ENCODE measurements around the gene GALK2. TPM values are rescaled to one million over a fixed set of nuclear protein-coding genes. Genes with fewer than 3 reads are reported as not detected.

The GALK2 gene
- total and polyA plus RNA-seq, 2 experiments from 2014 or later = 11.5 to 23.0 TPM

DNA sequence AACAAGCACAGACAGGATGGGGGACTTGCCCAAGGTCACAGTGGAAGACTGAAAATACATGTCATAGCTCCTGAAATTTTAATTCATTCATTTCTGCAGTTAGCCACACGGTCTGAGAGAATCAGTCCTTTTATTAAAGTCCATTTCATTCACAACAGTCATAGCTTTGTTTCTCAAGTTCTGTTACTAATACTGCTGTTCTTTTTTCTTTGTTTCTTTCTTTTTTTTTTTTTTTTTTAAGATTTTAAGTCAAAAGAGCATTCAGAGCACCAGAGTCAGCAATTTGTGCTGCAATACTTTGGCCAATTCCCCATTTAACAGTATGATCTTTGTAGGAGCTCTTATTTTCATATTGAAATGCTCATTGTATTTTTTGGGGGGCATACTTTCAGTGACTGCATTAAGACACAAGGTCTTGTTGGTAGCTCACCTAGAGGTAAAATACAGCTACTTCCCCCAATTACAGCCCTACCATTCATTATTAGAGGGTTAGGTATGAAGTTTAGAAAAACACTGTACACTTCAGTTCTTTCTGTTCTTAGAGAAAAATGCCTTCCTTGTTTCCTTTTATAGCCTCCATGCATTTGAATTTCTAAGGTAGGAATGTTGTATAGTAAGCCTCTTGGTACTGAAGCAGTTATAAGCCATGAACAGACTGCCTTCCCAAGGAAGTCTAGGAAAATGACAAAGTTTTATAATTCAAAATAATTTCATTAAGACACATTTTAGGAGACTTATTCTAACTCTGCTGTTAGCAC lies 9.6 kb downstream of the GALK2 start:
- H3K36me3 ChIP-seq (ENCODE audit: insufficient read depth) = no peaks in the 10 kb centered on the region
- no peaks in the 10 kb centered on the region for H3F3A ChIP-seq (replicated peaks; ENCODE audit: low read depth)
- H2AFZ ChIP-seq = no peak overlapping the region
- H3K4me3 ChIP-seq = no peak overlapping the region
- Mint-ChIP-seq H3K4me3 (no peak overlapping the region), H3K27ac (no peak overlapping the region), H3K9me3 (peaks cover 14% of the 10 kb centered on the region; the same call in 2 of the 3 replicates), H3K36me3 (ENCODE audit: low read depth) (peaks cover 20% of the 10 kb centered on the region), H3K4me1 (peaks cover 14% of the 10 kb centered on the region), H3K27me3 (ENCODE audit: insufficient read depth, low read depth, poor library complexity) (no peaks in the 10 kb centered on the region)
- ATAC-seq = no peak
- H3K4me2 ChIP-seq = peak overlapping the region; percentile 33
- no peak for DNase-seq (ENCODE audit: low spot score)
- peaks cover 5% of the 10 kb centered on the region; the same call in 1 of the 2 replicates for H3K79me2 ChIP-seq (replicated peaks; ENCODE audit: insufficient read depth)
- no peak overlapping the region for H3K27ac ChIP-seq (ENCODE audit: low read depth)
- peaks cover 18% of the 10 kb centered on the region for H3K4me1 ChIP-seq (ENCODE audit: insufficient read depth)
- no peaks in the 10 kb centered on the region for H3K27me3 ChIP-seq (ENCODE audit: insufficient read depth)
- no peaks in the 10 kb centered on the region for H3K9me2 ChIP-seq (ENCODE audit: insufficient read depth)
- no peaks in the 10 kb centered on the region for H4K20me1 ChIP-seq (replicated peaks; ENCODE audit: insufficient read depth)
- TF ChIP-seq JUNB (IDR thresholded peaks at IDR 0.05; ENCODE audit: unreplicated experiment) (no peak), ZNF331 (CRISPR knock-in tag; IDR thresholded peaks at IDR 0.05; ENCODE audit: low read depth) (no peak), CREB1 (CRISPR knock-in tag; IDR thresholded peaks at IDR 0.05; ENCODE audit: low read depth) (no peak), ZNF114 (CRISPR knock-in tag; IDR thresholded peaks at IDR 0.05) (no peak), POLR2AphosphoS5 (IDR thresholded peaks at IDR 0.05; ENCODE audit: low read depth) (no peak), STAT1 (IDR thresholded peaks at IDR 0.05; ENCODE audit: unreplicated experiment) (no peak), NANOG (IDR thresholded peaks at IDR 0.05; ENCODE audit: borderline replicate concordance) (no peak), EZH2 (IDR thresholded peaks at IDR 0.05; ENCODE audit: low read depth, unreplicated experiment) (no peak), EZH2phosphoT487 (IDR thresholded peaks at IDR 0.05; ENCODE audit: unreplicated experiment) (no peak)
- TF ChIP-seq, protein P1, sequence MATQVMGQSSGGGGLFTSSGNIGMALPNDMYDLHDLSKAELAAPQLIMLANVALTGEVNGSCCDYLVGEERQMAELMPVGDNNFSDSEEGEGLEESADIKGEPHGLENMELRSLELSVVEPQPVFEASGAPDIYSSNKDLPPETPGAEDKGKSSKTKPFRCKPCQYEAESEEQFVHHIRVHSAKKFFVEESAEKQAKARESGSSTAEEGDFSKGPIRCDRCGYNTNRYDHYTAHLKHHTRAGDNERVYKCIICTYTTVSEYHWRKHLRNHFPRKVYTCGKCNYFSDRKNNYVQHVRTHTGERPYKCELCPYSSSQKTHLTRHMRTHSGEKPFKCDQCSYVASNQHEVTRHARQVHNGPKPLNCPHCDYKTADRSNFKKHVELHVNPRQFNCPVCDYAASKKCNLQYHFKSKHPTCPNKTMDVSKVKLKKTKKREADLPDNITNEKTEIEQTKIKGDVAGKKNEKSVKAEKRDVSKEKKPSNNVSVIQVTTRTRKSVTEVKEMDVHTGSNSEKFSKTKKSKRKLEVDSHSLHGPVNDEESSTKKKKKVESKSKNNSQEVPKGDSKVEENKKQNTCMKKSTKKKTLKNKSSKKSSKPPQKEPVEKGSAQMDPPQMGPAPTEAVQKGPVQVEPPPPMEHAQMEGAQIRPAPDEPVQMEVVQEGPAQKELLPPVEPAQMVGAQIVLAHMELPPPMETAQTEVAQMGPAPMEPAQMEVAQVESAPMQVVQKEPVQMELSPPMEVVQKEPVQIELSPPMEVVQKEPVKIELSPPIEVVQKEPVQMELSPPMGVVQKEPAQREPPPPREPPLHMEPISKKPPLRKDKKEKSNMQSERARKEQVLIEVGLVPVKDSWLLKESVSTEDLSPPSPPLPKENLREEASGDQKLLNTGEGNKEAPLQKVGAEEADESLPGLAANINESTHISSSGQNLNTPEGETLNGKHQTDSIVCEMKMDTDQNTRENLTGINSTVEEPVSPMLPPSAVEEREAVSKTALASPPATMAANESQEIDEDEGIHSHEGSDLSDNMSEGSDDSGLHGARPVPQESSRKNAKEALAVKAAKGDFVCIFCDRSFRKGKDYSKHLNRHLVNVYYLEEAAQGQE (IDR thresholded peaks at IDR 0.05; ENCODE audit: unreplicated experiment) = no peak
- TF ChIP-seq, protein P2, sequence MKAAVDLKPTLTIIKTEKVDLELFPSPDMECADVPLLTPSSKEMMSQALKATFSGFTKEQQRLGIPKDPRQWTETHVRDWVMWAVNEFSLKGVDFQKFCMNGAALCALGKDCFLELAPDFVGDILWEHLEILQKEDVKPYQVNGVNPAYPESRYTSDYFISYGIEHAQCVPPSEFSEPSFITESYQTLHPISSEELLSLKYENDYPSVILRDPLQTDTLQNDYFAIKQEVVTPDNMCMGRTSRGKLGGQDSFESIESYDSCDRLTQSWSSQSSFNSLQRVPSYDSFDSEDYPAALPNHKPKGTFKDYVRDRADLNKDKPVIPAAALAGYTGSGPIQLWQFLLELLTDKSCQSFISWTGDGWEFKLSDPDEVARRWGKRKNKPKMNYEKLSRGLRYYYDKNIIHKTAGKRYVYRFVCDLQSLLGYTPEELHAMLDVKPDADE (IDR thresholded peaks at IDR 0.05) = no peak
- TF ChIP-seq, protein P3, sequence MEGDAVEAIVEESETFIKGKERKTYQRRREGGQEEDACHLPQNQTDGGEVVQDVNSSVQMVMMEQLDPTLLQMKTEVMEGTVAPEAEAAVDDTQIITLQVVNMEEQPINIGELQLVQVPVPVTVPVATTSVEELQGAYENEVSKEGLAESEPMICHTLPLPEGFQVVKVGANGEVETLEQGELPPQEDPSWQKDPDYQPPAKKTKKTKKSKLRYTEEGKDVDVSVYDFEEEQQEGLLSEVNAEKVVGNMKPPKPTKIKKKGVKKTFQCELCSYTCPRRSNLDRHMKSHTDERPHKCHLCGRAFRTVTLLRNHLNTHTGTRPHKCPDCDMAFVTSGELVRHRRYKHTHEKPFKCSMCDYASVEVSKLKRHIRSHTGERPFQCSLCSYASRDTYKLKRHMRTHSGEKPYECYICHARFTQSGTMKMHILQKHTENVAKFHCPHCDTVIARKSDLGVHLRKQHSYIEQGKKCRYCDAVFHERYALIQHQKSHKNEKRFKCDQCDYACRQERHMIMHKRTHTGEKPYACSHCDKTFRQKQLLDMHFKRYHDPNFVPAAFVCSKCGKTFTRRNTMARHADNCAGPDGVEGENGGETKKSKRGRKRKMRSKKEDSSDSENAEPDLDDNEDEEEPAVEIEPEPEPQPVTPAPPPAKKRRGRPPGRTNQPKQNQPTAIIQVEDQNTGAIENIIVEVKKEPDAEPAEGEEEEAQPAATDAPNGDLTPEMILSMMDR (conservative IDR thresholded peaks at IDR 0.05; ENCODE audit: low read depth in 2 of 2) = no peak
- TF ChIP-seq, protein P4, sequence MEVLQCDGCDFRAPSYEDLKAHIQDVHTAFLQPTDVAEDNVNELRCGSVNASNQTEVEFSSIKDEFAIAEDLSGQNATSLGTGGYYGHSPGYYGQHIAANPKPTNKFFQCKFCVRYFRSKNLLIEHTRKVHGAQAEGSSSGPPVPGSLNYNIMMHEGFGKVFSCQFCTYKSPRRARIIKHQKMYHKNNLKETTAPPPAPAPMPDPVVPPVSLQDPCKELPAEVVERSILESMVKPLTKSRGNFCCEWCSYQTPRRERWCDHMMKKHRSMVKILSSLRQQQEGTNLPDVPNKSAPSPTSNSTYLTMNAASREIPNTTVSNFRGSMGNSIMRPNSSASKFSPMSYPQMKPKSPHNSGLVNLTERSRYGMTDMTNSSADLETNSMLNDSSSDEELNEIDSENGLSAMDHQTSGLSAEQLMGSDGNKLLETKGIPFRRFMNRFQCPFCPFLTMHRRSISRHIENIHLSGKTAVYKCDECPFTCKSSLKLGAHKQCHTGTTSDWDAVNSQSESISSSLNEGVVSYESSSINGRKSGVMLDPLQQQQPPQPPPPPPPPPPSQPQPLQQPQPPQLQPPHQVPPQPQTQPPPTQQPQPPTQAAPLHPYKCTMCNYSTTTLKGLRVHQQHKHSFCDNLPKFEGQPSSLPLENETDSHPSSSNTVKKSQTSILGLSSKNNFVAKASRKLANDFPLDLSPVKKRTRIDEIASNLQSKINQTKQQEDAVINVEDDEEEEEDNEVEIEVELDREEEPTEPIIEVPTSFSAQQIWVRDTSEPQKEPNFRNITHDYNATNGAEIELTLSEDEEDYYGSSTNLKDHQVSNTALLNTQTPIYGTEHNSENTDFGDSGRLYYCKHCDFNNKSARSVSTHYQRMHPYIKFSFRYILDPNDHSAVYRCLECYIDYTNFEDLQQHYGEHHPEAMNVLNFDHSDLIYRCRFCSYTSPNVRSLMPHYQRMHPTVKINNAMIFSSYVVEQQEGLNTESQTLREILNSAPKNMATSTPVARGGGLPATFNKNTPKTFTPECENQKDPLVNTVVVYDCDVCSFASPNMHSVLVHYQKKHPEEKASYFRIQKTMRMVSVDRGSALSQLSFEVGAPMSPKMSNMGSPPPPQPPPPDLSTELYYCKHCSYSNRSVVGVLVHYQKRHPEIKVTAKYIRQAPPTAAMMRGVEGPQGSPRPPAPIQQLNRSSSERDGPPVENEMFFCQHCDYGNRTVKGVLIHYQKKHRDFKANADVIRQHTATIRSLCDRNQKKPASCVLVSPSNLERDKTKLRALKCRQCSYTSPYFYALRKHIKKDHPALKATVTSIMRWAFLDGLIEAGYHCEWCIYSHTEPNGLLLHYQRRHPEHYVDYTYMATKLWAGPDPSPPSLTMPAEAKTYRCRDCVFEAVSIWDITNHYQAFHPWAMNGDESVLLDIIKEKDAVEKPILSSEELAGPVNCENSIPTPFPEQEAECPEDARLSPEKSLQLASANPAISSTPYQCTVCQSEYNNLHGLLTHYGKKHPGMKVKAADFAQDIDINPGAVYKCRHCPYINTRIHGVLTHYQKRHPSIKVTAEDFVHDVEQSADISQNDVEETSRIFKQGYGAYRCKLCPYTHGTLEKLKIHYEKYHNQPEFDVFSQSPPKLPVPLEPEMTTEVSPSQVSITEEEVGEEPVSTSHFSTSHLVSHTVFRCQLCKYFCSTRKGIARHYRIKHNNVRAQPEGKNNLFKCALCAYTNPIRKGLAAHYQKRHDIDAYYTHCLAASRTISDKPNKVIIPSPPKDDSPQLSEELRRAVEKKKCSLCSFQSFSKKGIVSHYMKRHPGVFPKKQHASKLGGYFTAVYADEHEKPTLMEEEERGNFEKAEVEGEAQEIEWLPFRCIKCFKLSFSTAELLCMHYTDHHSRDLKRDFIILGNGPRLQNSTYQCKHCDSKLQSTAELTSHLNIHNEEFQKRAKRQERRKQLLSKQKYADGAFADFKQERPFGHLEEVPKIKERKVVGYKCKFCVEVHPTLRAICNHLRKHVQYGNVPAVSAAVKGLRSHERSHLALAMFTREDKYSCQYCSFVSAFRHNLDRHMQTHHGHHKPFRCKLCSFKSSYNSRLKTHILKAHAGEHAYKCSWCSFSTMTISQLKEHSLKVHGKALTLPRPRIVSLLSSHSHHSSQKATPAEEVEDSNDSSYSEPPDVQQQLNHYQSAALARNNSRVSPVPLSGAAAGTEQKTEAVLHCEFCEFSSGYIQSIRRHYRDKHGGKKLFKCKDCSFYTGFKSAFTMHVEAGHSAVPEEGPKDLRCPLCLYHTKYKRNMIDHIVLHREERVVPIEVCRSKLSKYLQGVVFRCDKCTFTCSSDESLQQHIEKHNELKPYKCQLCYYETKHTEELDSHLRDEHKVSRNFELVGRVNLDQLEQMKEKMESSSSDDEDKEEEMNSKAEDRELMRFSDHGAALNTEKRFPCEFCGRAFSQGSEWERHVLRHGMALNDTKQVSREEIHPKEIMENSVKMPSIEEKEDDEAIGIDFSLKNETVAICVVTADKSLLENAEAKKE (CRISPR knock-in tag; IDR thresholded peaks at IDR 0.05) = no peak
